Left lung (tissue), 14 donors: Measurements from ENCODE around the gene SHANK2. TPM values are rescaled to one million over a fixed set of nuclear protein-coding genes. Genes with fewer than 3 reads are reported as not detected.

Experiments used
- ATAC-seq: fragments of 200-7000 bp; cut with Tn5 transposase; one replicate; pipeline ENCODE4 v1.9.1; 2020; ENCODE audit warnings: moderate library complexity
- DNase-seq, 4 donors: peaks; one replicate each; pipeline ENCODE4 v3.0.0-alpha.2; 2013 to 2020
- H3K27ac ChIP-seq, 2 donors: fragments of 200-600 bp; sonication (generic) in 1 of 2; one replicate each; pipeline versions ENCODE4 v1.5.0 to v1.8.0; 2020 to 2021
- H3K27me3 ChIP-seq, 2 donors: fragments of 200-600 bp; sonication (generic) in 1 of 2; one replicate each; pipeline versions ENCODE4 v1.5.0 to v1.8.0; 2020 to 2021
- H3K36me3 ChIP-seq, 2 donors: fragments of 200-600 bp; sonication (generic) in 1 of 2; one replicate each; pipeline versions ENCODE4 v1.5.0 to v1.8.0; 2020 to 2021
- H3K4me1 ChIP-seq, 2 donors: fragments of 200-600 bp; one replicate each; pipeline ENCODE4 v1.8.0; 2021
- H3K4me3 ChIP-seq, 2 donors: fragments of 200-600 bp; sonication (generic) in 1 of 2; one replicate each; pipeline versions ENCODE4 v1.5.0 to v1.8.0; 2020 to 2021; ENCODE audit warnings: mild to moderate bottlenecking in 1 of 2
- H3K9me3 ChIP-seq, 2 donors: fragments of 200-600 bp; sonication (generic) in 1 of 2; one replicate each; pipeline versions ENCODE4 v1.5.0 to v1.8.0; 2020 to 2021
- intact Hi-C, 2 donors: fragments of 100-400 bp; cut with DNase I; formaldehyde crosslinking; loops; one replicate each; pipeline versions ENCODE4 v1.11.2 to v1.14.2; 2022
- long read RNA-seq, 12 donors: library from polyadenylated mRNA in 2 of 12; unstranded in 2 of 12; transcript quantifications; one replicate each; pipeline ENCODE4 v2.0.0 and lab custom pipeline, GENCODE V29; 2019 to 2026
- polyA plus RNA-seq, 6 donors: library from polyadenylated mRNA; unstranded; fragments of 120-200 nt; gene quantifications; one replicate each; pipeline ENCODE4 v1.2.1, GENCODE V29; 2013; ENCODE audit not compliant: insufficient read length in 6 of 6
- total RNA-seq, 2 donors: library from RNA; stranded (reverse); fragmentation: NEBNext Ultra II Directional; extraction: Animal tissue kit (Norgen Biotek cat#: 25700); gene quantifications; one replicate each; pipeline ENCODE4 v1.2.1, GENCODE V29; 2021
- TF ChIP-seq, protein P1 (sequence below), 2 donors: fragments of 200-600 bp; sonication (generic) in 1 of 2; IDR thresholded peaks; one replicate each; pipeline versions ENCODE4 v1.5.0 to v1.8.0; 2021; ENCODE audit warnings: antibody characterized with exemption in 2 of 2
- donor health status: DM: no; HTN: yes; CAD: no.
- donor health status: DM: no; HTN: no; CAD: no.

SHANK2 gene
- 10 to 100 TPM; 33.2 to 44.0 TPM for total RNA-seq
- 10 to 100 TPM; 22.0 to 28.1 (median 25.9) TPM for polyA plus RNA-seq
- long read RNA-seq, donor 1, full-length matches to known transcripts: 17 of 17 reads
- long read RNA-seq, donor 1, partial matches to known transcripts: 0 of 17 reads
- long read RNA-seq, donor 1, other reads (novel, unspliced or antisense): 0 of 17 reads
- long read RNA-seq, donor 2, full-length matches to known transcripts: 17 of 17 reads
- long read RNA-seq, donor 2, partial matches to known transcripts: 0 of 17 reads
- long read RNA-seq, donor 2, other reads (novel, unspliced or antisense): 0 of 17 reads
- long read RNA-seq, donor 3, full-length matches to known transcripts: 6 of 6 reads
- long read RNA-seq, donor 3, partial matches to known transcripts: 0 of 6 reads
- long read RNA-seq, donor 3, other reads (novel, unspliced or antisense): 0 of 6 reads
- long read RNA-seq, donor 4, partial matches to known transcripts: 0 of 1 reads
- long read RNA-seq, donor 4, other reads (novel, unspliced or antisense): 1 of 1 reads
- long read RNA-seq, donor 5, full-length matches to known transcripts: 9 of 14 reads
- long read RNA-seq, donor 5, partial matches to known transcripts: 5 of 14 reads
- long read RNA-seq, donor 5, other reads (novel, unspliced or antisense): 0 of 14 reads
- long read RNA-seq, donor 6, full-length matches to known transcripts: 5 of 5 reads
- long read RNA-seq, donor 6, partial matches to known transcripts: 0 of 5 reads
- long read RNA-seq, donor 6, other reads (novel, unspliced or antisense): 0 of 5 reads
- long read RNA-seq, donor 7, full-length matches to known transcripts: 3 of 3 reads
- long read RNA-seq, donor 7, partial matches to known transcripts: 0 of 3 reads
- long read RNA-seq, donor 7, other reads (novel, unspliced or antisense): 0 of 3 reads
- long read RNA-seq, donor 8, full-length matches to known transcripts: 10 of 10 reads
- long read RNA-seq, donor 8, partial matches to known transcripts: 0 of 10 reads
- long read RNA-seq, donor 8, other reads (novel, unspliced or antisense): 0 of 10 reads
- long read RNA-seq, donor 9: 0 reads
- long read RNA-seq, donor 10, partial matches to known transcripts: 0 of 4 reads
- long read RNA-seq, donor 10, other reads (novel, unspliced or antisense): 4 of 4 reads
- long read RNA-seq, donor 11, full-length matches to known transcripts: 33 of 39 reads
- long read RNA-seq, donor 11, partial matches to known transcripts: 6 of 39 reads
- long read RNA-seq, donor 11, other reads (novel, unspliced or antisense): 0 of 39 reads
- long read RNA-seq, donor 12, full-length matches to known transcripts: 14 of 14 reads
- long read RNA-seq, donor 12, partial matches to known transcripts: 0 of 14 reads
- long read RNA-seq, donor 12, other reads (novel, unspliced or antisense): 0 of 14 reads

- peak; percentile 64 for ATAC-seq
- peak in 1 of 4 donors; percentile 84 for DNase-seq
- Histone ChIP-seq H3K27me3 (peaks cover 26 to 86% of the 10 kb centered on the region in 2 donors), H3K36me3 (no peaks in the 10 kb centered on the region), H3K9me3 (no peaks in the 10 kb centered on the region), H3K4me3 (peak within 1 kb of the TSS; percentile 44 to 46), H3K4me1 (peaks cover 0 to 13% of the 10 kb centered on the region in 2 donors), H3K27ac (peak within 1 kb of the TSS; percentile 74 to 78)
- intact Hi-C loops: no loop called here
- TF ChIP-seq, protein P1, sequence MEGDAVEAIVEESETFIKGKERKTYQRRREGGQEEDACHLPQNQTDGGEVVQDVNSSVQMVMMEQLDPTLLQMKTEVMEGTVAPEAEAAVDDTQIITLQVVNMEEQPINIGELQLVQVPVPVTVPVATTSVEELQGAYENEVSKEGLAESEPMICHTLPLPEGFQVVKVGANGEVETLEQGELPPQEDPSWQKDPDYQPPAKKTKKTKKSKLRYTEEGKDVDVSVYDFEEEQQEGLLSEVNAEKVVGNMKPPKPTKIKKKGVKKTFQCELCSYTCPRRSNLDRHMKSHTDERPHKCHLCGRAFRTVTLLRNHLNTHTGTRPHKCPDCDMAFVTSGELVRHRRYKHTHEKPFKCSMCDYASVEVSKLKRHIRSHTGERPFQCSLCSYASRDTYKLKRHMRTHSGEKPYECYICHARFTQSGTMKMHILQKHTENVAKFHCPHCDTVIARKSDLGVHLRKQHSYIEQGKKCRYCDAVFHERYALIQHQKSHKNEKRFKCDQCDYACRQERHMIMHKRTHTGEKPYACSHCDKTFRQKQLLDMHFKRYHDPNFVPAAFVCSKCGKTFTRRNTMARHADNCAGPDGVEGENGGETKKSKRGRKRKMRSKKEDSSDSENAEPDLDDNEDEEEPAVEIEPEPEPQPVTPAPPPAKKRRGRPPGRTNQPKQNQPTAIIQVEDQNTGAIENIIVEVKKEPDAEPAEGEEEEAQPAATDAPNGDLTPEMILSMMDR (IDR thresholded peaks at IDR 0.05): no peak
These were observed at the start of gene SHANK2 for GRCh38 chr11:71252269-71252769. SHANK2 (minus strand) TSS chr11:71252577; CDS start chr11:71147326, 105,251 bp downstream.

DNA sequence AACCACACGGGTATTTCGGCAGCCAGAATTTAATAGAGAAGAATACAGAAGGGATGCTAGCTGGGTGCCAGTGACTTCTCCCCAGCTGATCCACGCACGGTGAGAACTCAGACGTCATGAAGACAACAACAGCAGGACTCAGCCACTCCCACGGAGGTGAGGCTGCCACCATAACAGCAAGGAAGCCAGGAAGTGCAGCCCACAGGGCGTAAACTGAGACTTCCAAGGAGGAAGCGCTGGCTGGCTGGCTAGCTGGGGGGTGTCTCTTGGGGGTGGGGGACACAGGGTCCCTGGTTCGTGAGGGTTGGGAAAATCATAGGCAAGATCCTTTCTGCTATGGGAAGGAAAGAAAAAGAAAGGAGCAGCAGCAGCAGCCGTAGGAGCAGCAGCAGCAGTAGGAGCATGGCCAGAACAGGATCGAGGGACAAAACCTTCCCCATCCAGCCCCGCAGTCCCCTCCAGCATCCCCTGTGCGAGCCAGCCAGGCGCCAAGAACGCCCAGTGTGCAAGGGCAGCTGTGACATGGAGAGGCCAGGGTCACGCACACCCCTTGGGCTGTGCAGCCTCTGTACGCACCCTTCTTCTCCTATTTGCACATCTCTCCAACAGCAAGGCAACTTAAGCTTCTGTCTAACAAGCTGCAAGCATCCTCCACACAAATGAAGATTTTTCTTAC, 49.6 kb upstream of the SHANK2 start:
- H3K4me3 ChIP-seq: no peak overlapping the region
- H3K4me1 ChIP-seq: no peaks in the 10 kb centered on the region
- no peak overlapping the region for H3K27ac ChIP-seq
- H3K27me3 ChIP-seq: peaks cover 0 to 13% of the 10 kb centered on the region in 2 donors
- DNase-seq (peak in 1 of 4 donors; percentile 13), ATAC-seq (no peak)
- intact Hi-C loops: no loop called here
- no peaks in the 10 kb centered on the region for H3K36me3 ChIP-seq
- TF ChIP-seq, protein P1 (IDR thresholded peaks at IDR 0.05): no peak
- H3K9me3 ChIP-seq: no peaks in the 10 kb centered on the region

- Histone ChIP-seq H3K4me3 (no peak overlapping the region), H3K36me3 (no peaks in the 10 kb centered on the region), H3K27me3 (peaks cover 0 to 13% of the 10 kb centered on the region in 2 donors), H3K27ac (no peak overlapping the region), H3K9me3 (no peaks in the 10 kb centered on the region), H3K4me1 (no peaks in the 10 kb centered on the region)
- ATAC-seq: no peak
- TF ChIP-seq, protein P1 (IDR thresholded peaks at IDR 0.05): no peak
- DNase-seq: no peak
- intact Hi-C loops: no loop called here
These were observed 48.9 kb upstream of the SHANK2 start for GRCh38 chr11:71301046-71301857.

- ATAC-seq: no peak
- no peak overlapping the region for H3K4me3 ChIP-seq
- intact Hi-C loops: no loop called here
These were observed 47.8 kb upstream of the SHANK2 start for GRCh38 chr11:71300187-71300586.

More at GRCh38 chr11:71300187-71300586, 47.8 kb upstream of the SHANK2 start:
- Histone ChIP-seq H3K9me3 (no peaks in the 10 kb centered on the region), H3K27ac (no peak overlapping the region), H3K27me3 (peaks cover 0 to 13% of the 10 kb centered on the region in 2 donors), H3K4me1 (no peaks in the 10 kb centered on the region), H3K36me3 (no peaks in the 10 kb centered on the region)
- TF ChIP-seq, protein P1 (IDR thresholded peaks at IDR 0.05): no peak
- DNase-seq: no peak
